Lower lobe of right lung (tissue), 2 donors: ENCODE measurements around the gene PLSCR4. TPM values are rescaled to one million over a fixed set of nuclear protein-coding genes. Genes with fewer than 3 reads are reported as not detected.
"Not testable (repeated sequence)": the region's sequence is repeated elsewhere in the genome, so short reads cannot be mapped to it uniquely, and the experiment has no call there.

Experiments used
- ATAC-seq, 2 donors: fragments of 200-7000 bp; cut with Tn5 transposase; one replicate each; pipeline ENCODE4 v1.9.1; 2020 to 2022; ENCODE audit warnings: mild to moderate bottlenecking in 2 of 2, moderate library complexity in 2 of 2
- DNase-seq: peaks from one replicate; pipeline ENCODE4 v3.0.0-alpha.2; 2020
- H3K27ac ChIP-seq: fragments of 200-600 bp; one replicate; pipeline ENCODE4 v1.8.0; 2022
- H3K27me3 ChIP-seq: fragments of 200-600 bp; one replicate; pipeline ENCODE4 v1.8.0; 2022; ENCODE audit warnings: low read depth
- H3K36me3 ChIP-seq: fragments of 200-600 bp; one replicate; pipeline ENCODE4 v1.8.0; 2022; ENCODE audit warnings: mild to moderate bottlenecking
- H3K4me1 ChIP-seq: fragments of 200-600 bp; one replicate; pipeline ENCODE4 v1.8.0; 2022
- H3K4me3 ChIP-seq: fragments of 200-600 bp; one replicate; pipeline ENCODE4 v1.8.0; 2022; ENCODE audit warnings: mild to moderate bottlenecking
- H3K9me3 ChIP-seq: fragments of 200-600 bp; one replicate; pipeline ENCODE4 v1.8.0; 2022
- intact Hi-C: fragments of 100-400 bp; cut with DNase I; formaldehyde crosslinking; loops from one replicate; pipeline ENCODE4 v1.11.0; 2022
- long read RNA-seq: library from polyadenylated mRNA; unstranded; transcript quantifications from one replicate; pipeline ENCODE4 v2.0.0, GENCODE V29; 2021
- total RNA-seq: library from RNA; stranded (reverse); fragmentation: NEBNext Ultra II Directional; extraction: Animal tissue kit (Norgen Biotek cat#: 25700); gene quantifications from one replicate; pipeline ENCODE4 v1.2.1, GENCODE V29; 2021
- TF ChIP-seq, protein P1 (sequence below): fragments of 200-600 bp; IDR thresholded peaks from one replicate; pipeline ENCODE4 v1.8.0; 2022; ENCODE audit warnings: antibody characterized with exemption, mild to moderate bottlenecking
- donor health status: DM: no; HTN: yes; CAD: no; lungs with severe emphysema.

Gene PLSCR4, protein sequence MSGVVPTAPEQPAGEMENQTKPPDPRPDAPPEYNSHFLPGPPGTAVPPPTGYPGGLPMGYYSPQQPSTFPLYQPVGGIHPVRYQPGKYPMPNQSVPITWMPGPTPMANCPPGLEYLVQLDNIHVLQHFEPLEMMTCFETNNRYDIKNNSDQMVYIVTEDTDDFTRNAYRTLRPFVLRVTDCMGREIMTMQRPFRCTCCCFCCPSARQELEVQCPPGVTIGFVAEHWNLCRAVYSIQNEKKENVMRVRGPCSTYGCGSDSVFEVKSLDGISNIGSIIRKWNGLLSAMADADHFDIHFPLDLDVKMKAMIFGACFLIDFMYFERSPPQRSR
- 63.5 TPM for total RNA-seq
- long read RNA-seq, transcript PLSCR4-201 (9 exons, 3,303 nt): major isoform, 31 of 76 reads
- long read RNA-seq, transcript PLSCR4-202 (7 exons, 3,033 nt): minor isoform, 11 of 76 reads
- long read RNA-seq, transcript PLSCR4-204 (9 exons, 1,442 nt): minor isoform, 7 of 76 reads
- long read RNA-seq, partial matches to known transcripts: 5 of 76 reads
- long read RNA-seq, other reads (novel, unspliced or antisense): 19 of 76 reads

DNA sequence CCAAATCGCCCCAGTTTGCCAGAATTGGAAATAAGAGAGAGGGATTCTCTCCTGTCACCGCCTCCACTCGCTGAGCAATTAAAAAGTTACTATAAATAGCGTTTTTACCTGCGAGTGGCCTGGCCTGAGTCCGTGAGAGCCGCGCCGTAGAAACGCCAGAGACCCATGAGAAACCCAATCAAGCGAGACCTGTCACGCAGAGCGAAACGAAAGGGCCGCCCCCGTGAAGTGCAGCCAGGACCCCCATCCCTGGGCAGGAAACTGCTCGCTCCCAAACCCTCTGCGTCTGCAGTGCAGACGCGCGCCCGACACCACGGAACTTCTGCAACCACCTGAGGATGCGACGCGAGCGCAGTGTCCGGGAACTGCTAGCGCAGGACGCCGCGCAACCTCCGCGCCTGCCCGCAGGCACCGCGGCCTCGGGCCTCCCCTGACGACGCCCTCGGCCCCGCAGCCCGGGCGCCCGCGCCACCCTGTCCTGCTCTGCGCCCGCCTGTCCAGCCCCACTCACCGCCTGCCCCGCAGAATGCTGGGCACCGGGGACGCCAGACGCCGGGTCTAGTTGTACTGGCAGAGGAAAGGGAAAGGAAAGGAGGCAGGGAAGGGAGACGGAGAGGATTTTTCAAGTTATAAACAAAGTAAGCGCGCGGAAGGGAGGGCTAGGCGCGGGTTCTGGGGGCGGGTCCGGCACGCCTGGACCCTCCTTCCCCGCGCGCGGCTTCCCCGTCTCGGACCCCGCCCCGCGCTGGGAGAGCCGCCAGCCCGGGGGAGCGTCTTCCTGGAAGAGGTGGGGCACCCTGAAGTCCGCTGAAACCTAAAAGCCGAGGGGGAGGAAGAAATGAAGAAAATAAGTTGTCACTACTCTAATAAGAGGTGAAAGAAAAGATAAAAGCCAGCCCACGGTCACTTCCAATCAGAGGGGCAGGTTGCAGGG lies at the start of gene PLSCR4:
TSS of gene PLSCR4 (minus strand) at position 657 of the 934 bp plus-strand sequence. CDS start 29,034 bp downstream, outside the sequence.
- H3K36me3 ChIP-seq: no peaks in the 10 kb centered on the region
- H3K27ac ChIP-seq: peak within 1 kb of the TSS; percentile 89
- H3K27me3 ChIP-seq: no peaks in the 10 kb centered on the region
- peak; percentile 67 for DNase-seq
- TF ChIP-seq, protein P1, sequence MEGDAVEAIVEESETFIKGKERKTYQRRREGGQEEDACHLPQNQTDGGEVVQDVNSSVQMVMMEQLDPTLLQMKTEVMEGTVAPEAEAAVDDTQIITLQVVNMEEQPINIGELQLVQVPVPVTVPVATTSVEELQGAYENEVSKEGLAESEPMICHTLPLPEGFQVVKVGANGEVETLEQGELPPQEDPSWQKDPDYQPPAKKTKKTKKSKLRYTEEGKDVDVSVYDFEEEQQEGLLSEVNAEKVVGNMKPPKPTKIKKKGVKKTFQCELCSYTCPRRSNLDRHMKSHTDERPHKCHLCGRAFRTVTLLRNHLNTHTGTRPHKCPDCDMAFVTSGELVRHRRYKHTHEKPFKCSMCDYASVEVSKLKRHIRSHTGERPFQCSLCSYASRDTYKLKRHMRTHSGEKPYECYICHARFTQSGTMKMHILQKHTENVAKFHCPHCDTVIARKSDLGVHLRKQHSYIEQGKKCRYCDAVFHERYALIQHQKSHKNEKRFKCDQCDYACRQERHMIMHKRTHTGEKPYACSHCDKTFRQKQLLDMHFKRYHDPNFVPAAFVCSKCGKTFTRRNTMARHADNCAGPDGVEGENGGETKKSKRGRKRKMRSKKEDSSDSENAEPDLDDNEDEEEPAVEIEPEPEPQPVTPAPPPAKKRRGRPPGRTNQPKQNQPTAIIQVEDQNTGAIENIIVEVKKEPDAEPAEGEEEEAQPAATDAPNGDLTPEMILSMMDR: no peak
- intact Hi-C loops: no loop called here
- peak within 1 kb of the TSS; percentile 78 for H3K4me3 ChIP-seq
- H3K9me3 ChIP-seq: no peaks in the 10 kb centered on the region
- H3K4me1 ChIP-seq: peaks cover 3% of the 10 kb centered on the region
- peak; percentile 95 for ATAC-seq

DNA sequence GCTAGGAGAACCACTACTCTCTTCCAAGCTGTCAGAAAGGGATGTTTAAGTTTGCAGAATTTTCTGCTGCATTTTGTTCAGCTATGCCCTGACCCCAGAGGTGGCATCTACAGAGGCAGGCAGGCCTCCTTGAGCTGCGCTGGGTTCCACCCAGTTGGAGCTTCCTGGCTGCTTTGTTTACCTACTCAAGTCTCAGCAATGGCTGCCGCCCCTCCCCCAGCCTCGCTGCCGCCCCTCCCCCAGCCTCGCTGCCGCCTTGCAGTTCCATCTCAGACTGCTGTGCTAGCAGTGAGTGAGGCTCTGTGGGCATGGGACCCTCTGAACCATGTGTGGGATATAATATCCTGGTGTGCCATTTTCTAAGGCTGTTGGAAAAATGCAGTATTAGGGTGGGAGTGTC lies 42.5 kb upstream of the PLSCR4 start:
- DNase-seq, H3K9me3 ChIP-seq, H3K4me1 ChIP-seq, ATAC-seq, H3K36me3 ChIP-seq, H3K27ac ChIP-seq, intact Hi-C loops, H3K27me3 ChIP-seq, H3K4me3 ChIP-seq: not testable (repeated sequence)

DNA sequence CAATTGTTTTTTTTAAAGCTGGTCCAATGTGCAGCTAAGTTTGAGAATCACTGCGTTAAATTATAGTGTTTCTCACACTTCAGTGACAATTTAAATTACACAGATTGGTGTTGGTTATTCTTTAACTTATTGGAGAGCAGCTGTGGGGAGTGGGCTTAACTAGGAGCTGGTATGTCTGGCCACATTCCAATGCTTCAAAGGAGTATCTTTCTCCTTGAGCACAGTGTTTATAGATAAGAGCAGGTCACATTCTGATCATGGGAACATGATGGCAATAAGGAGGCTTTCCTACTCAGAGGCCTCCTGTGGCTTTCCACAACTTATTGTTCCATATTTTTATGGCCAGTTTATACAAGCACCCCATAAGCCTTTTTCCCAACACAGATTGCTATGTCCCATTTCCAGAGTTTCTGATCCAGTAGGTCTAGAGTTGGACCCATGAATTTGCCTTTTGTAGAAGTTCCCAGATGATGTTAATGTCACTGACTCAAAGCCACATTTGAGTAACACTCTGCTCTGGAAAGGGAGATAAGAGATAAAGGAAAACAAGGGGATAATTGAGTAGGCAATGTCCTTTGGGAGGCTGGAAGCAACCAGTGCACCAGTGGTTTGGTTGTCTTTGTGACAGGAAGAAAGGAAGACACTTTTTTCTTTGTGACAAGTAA lies 33.0 kb upstream of the PLSCR4 start:
- Histone ChIP-seq H3K4me3 (no peak overlapping the region), H3K36me3 (no peaks in the 10 kb centered on the region), H3K27me3 (no peaks in the 10 kb centered on the region), H3K27ac (no peak overlapping the region), H3K4me1 (peaks cover under 1% of the 10 kb centered on the region), H3K9me3 (no peaks in the 10 kb centered on the region)
- DNase-seq (no peak), ATAC-seq (no peak)
- intact Hi-C loops: no loop called here
- TF ChIP-seq, protein P1: no peak

DNA sequence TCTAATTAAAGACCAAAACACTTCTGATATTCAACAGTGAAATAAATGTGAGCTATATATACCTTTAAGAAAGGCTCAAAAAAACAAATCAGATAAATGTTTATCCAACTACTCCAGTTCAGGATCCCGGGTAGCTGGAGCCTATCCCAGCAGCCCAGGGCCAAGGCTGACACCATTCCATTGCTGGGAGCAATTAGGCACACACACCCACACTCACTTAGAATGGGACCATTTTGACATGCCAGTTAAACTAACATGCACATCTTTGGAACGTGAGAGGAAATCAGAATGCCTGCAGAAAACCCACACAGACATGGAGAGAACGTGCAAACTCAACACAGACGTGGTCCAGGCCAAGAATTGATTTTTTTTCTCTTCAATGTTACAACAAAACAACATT lies 30.0 kb upstream of the PLSCR4 start:
- Histone ChIP-seq H3K27ac (no peak overlapping the region), H3K9me3 (no peaks in the 10 kb centered on the region), H3K4me3 (no peak overlapping the region), H3K36me3 (no peaks in the 10 kb centered on the region), H3K4me1 (peaks cover 6% of the 10 kb centered on the region), H3K27me3 (no peaks in the 10 kb centered on the region)
- ATAC-seq (peak in 1 of 2 donors; percentile 41), DNase-seq (no peak)
- TF ChIP-seq, protein P1: no peak
- intact Hi-C loops: no loop called here

DNA sequence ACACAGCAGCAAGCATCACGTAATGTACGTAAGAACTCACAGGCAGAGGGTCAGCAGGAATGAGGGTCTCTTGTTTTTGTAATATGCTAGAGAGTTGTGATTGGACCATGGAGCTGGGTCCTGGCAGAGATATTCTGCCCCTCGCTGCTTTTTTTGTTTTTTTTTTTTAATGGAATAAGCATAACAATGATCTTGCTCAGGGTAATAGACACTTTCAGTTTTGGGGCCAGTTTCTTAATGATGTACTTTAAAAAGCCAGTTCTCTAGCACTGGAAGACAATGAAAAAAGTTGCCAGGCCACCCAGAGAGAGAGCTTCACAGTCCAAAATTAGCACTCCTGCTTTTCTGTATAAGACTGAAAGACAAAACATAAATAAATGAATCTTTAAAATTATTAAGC lies 29.0 kb upstream of the PLSCR4 start:
- no peaks in the 10 kb centered on the region for H3K9me3 ChIP-seq
- TF ChIP-seq, protein P1: no peak
- no peak overlapping the region for H3K27ac ChIP-seq
- H3K4me1 ChIP-seq: peaks cover 6% of the 10 kb centered on the region
- no peaks in the 10 kb centered on the region for H3K27me3 ChIP-seq
- intact Hi-C loops: no loop called here
- DNase-seq (no peak), ATAC-seq (no peak)
- no peak overlapping the region for H3K4me3 ChIP-seq
- H3K36me3 ChIP-seq: no peaks in the 10 kb centered on the region
